ENCODE data around the gene PIK3C2G. TPM values are rescaled to one million over a fixed set of nuclear protein-coding genes. Genes with fewer than 3 reads are reported as not detected.
"Not testable (repeated sequence)": the region's sequence is repeated elsewhere in the genome, so short reads cannot be mapped to it uniquely, and the experiment has no call there.

Gene PIK3C2G
- polyA plus RNA-seq, 4 donors = 0.52 to 6.8 (median 2.7) TPM

DNA sequence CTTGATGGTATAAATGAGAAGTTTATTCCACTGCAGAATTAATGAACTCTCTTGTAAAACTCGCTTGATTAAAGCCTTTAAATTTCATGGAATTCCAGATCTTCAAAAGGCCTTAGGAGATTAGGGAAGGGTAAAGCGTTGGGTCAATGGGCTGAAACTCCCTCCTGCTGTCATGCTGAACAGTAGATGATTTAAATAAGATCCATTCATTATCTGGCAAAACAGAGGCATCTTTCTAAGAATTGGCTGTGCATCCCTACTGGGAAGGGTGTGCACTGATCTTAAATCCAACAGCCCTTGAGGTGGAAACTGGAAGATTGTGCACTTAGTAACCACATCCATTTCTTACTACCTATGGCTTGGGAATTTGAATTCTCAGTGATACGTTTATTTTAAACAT lies 420.5 kb downstream of the PIK3C2G start:
- Histone ChIP-seq H3K9me3 (ENCODE audit: control insufficient read depth in 2 of 2, insufficient read depth in 1 of 2, low read depth in 1 of 2, low read length in 1 of 2) (no peaks in the 10 kb centered on the region), H3K36me3 (ENCODE audit: control insufficient read depth in 3 of 3, insufficient read depth in 2 of 3, low read depth in 1 of 3, low read length in 3 of 3) (no peaks in the 10 kb centered on the region), H3K27me3 (ENCODE audit: control insufficient read depth in 3 of 3, insufficient read depth in 3 of 3, low read length in 3 of 3) (no peaks in the 10 kb centered on the region), H3K27ac (ENCODE audit: low read depth in 1 of 3, low read length in 2 of 3) (no peak overlapping the region), H3K4me1 (ENCODE audit: control insufficient read depth in 3 of 3, insufficient read depth in 2 of 3, low read depth in 1 of 3, low read length in 2 of 3) (no peaks in the 10 kb centered on the region), H3K4me3 (ENCODE audit: low read depth in 1 of 3, low read length in 3 of 3) (no peak overlapping the region)
- no peak for FAIRE-seq
- 72 to 77% (median 75%) methylated on average over 3 of the region's 3 CpGs for WGBS, 3 donors
- no peak for DNase-seq

DNA sequence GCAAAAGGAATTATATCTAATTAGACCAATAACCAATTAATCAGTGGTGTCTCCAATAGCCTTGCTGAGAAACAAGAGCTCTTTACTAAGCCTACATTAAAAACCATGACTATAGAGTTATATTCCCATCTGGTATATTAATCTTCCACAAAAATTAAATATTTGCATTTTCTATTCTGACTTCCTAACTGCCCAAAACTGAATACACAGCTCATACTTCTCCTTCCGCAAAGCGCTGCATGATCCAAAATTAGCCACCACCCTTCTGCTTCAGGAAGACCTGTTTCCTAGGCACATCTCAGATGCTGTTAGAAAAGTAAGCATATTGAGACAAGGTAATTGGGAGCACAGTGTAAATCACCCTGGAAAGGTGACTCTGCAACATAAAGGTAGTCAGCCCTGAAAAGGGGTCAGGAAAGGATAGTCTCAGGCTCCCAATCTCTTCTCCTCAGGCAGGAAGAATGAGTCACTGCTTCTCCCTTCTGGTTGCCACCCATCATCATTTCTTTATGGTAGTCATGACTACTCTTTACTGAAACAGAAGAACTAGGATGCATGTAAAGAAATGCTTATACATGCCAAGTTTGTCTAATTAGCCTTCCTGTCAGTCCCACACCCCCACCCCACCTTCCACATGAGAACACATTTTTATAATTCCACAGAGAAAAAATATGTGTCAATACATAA lies 422.2 kb downstream of the PIK3C2G start:
- H3K4me1 ChIP-seq (ENCODE audit: control insufficient read depth in 3 of 3, insufficient read depth in 2 of 3, low read depth in 1 of 3, low read length in 2 of 3) = no peaks in the 10 kb centered on the region
- FAIRE-seq = no peak
- H3K27ac ChIP-seq (ENCODE audit: low read depth in 1 of 3, low read length in 2 of 3) = no peak overlapping the region
- H3K4me3 ChIP-seq (ENCODE audit: low read depth in 1 of 3, low read length in 3 of 3) = no peak overlapping the region
- no peaks in the 10 kb centered on the region for H3K9me3 ChIP-seq (ENCODE audit: control insufficient read depth in 2 of 2, insufficient read depth in 1 of 2, low read depth in 1 of 2, low read length in 1 of 2)
- H3K36me3 ChIP-seq (ENCODE audit: control insufficient read depth in 3 of 3, insufficient read depth in 2 of 3, low read depth in 1 of 3, low read length in 3 of 3) = no peaks in the 10 kb centered on the region
- H3K27me3 ChIP-seq (ENCODE audit: control insufficient read depth in 3 of 3, insufficient read depth in 3 of 3, low read length in 3 of 3) = no peaks in the 10 kb centered on the region
- no peak for DNase-seq
- 83 to 97% (median 91%) methylated on average over 2 of the region's 2 CpGs for WGBS, 3 donors

DNA sequence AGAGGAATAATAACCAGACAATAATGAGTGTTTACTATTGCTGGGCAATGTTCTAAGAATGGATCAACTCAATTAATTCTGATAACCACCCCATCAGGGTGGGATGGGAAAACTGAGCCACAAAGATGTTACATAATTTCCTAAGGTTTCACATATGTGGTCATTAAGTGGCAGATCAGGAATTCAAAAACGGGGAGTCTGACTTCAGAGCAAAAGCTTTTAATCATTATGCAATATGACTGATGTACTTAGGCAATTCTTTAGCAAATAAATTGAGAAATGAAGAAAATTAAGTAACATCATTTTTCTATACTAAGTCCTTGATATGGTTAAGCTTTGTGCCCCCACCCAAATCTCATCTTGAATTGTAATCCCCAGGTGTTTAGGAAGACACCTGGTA lies 423.1 kb downstream of the PIK3C2G start:
- DNase-seq (no peak), FAIRE-seq (no peak)
- no peak overlapping the region for H3K4me3 ChIP-seq (ENCODE audit: low read depth in 1 of 3, low read length in 3 of 3)
- 48 to 63% (median 57%) methylated on average over 1 of the region's 1 CpG for WGBS, 3 donors
- H3K36me3 ChIP-seq (ENCODE audit: control insufficient read depth in 3 of 3, insufficient read depth in 2 of 3, low read depth in 1 of 3, low read length in 3 of 3) = no peaks in the 10 kb centered on the region
- no peaks in the 10 kb centered on the region for H3K9me3 ChIP-seq (ENCODE audit: control insufficient read depth in 2 of 2, insufficient read depth in 1 of 2, low read depth in 1 of 2, low read length in 1 of 2)
- no peaks in the 10 kb centered on the region for H3K4me1 ChIP-seq (ENCODE audit: control insufficient read depth in 3 of 3, insufficient read depth in 2 of 3, low read depth in 1 of 3, low read length in 2 of 3)
- no peak overlapping the region for H3K27ac ChIP-seq (ENCODE audit: low read depth in 1 of 3, low read length in 2 of 3)
- H3K27me3 ChIP-seq (ENCODE audit: control insufficient read depth in 3 of 3, insufficient read depth in 3 of 3, low read length in 3 of 3) = no peaks in the 10 kb centered on the region

DNA sequence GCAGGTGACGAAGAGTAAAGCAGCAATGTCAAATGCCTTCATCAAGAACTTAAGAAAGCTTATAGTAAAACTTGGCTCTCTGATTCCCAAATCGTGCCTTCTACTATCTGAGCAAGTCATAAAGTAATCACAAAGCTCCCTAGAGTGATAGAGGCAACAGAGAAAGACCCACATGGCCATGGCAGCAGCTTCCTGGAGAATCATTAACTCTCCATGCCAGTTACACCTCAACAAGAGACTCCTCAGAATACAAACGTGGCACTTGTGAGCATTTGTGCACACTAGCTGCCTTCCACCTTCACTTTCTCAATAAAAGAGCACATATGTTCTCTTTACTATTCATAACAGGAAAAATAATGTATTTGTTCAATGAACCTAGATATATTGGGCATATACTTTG lies 428.5 kb downstream of the PIK3C2G start:
- Histone ChIP-seq H3K4me1 (ENCODE audit: control insufficient read depth in 3 of 3, insufficient read depth in 2 of 3, low read depth in 1 of 3, low read length in 2 of 3) (peaks cover 0 to 5% (median 0%) of the 10 kb centered on the region in 3 donors), H3K36me3 (ENCODE audit: control insufficient read depth in 3 of 3, insufficient read depth in 2 of 3, low read depth in 1 of 3, low read length in 3 of 3) (no peaks in the 10 kb centered on the region), H3K27me3 (ENCODE audit: control insufficient read depth in 3 of 3, insufficient read depth in 3 of 3, low read length in 3 of 3) (no peaks in the 10 kb centered on the region), H3K9me3 (ENCODE audit: control insufficient read depth in 2 of 2, insufficient read depth in 1 of 2, low read depth in 1 of 2, low read length in 1 of 2) (no peaks in the 10 kb centered on the region), H3K4me3 (ENCODE audit: low read depth in 1 of 3, low read length in 3 of 3) (no peak overlapping the region), H3K27ac (ENCODE audit: low read depth in 1 of 3, low read length in 2 of 3) (peak overlapping the region in 1 of 3 donors; percentile 50)
- FAIRE-seq (no peak), DNase-seq (peak in 1 of 2 donors; percentile 66)
- 29 to 57% (median 37%) methylated on average over 3 of the region's 3 CpGs for WGBS, 3 donors

DNA sequence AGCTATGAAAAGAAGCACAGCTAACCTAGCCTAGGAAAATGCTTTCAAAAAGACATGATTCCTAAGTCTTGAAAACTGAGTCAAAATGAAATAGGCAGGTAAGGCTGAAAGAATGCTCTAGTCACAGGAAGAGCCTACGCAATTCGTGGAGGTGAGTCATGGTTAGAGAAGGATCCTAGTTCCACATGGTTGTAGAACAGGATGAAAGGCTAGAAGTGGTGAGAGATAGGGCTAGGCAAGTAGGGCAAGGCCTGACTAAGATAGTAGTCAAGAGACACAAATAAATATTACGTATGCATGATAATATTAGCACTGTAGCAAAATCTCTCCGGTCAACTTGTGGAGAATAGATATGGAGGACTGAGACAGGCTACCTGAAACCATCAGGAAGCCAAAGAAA lies 429.3 kb downstream of the PIK3C2G start:
- Histone ChIP-seq H3K4me1 (ENCODE audit: control insufficient read depth in 3 of 3, insufficient read depth in 2 of 3, low read depth in 1 of 3, low read length in 2 of 3) (peaks cover 0 to 5% (median 0%) of the 10 kb centered on the region in 3 donors), H3K9me3 (ENCODE audit: control insufficient read depth in 2 of 2, insufficient read depth in 1 of 2, low read depth in 1 of 2, low read length in 1 of 2) (no peaks in the 10 kb centered on the region), H3K36me3 (ENCODE audit: control insufficient read depth in 3 of 3, insufficient read depth in 2 of 3, low read depth in 1 of 3, low read length in 3 of 3) (no peaks in the 10 kb centered on the region), H3K27ac (ENCODE audit: low read depth in 1 of 3, low read length in 2 of 3) (peak overlapping the region in 1 of 3 donors; percentile 50), H3K4me3 (ENCODE audit: low read depth in 1 of 3, low read length in 3 of 3) (no peak overlapping the region), H3K27me3 (ENCODE audit: control insufficient read depth in 3 of 3, insufficient read depth in 3 of 3, low read length in 3 of 3) (no peaks in the 10 kb centered on the region)
- DNase-seq = peak in 1 of 2 donors; percentile 40
- no peak for FAIRE-seq
- WGBS, 3 donors = 86 to 93% (median 91%) methylated on average over 4 of the region's 4 CpGs

DNA sequence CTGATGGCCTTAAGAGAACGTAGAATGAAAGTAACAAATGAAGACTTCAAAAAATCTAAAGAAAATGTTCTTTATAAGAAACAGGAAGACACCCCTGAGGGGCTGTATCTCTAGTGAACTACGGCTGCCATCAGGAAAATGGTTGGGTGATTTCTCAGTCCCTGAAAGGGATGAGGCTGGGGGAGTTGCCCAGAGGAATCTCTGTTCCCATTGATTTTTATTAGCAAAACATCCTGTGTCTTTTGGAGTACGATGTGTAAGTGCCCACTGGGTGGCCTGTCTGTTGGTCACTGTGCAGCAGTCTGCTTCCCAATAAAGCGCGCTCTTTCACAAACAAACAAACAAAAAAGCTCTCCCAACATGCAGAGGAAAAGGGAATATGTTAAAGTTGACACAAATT lies 432.7 kb downstream of the PIK3C2G start:
- FAIRE-seq; H3K27ac ChIP-seq (ENCODE audit: low read depth in 1 of 3, low read length in 2 of 3); H3K9me3 ChIP-seq (ENCODE audit: control insufficient read depth in 2 of 2, insufficient read depth in 1 of 2, low read depth in 1 of 2, low read length in 1 of 2); H3K27me3 ChIP-seq (ENCODE audit: control insufficient read depth in 3 of 3, insufficient read depth in 3 of 3, low read length in 3 of 3); H3K4me1 ChIP-seq (ENCODE audit: control insufficient read depth in 3 of 3, insufficient read depth in 2 of 3, low read depth in 1 of 3, low read length in 2 of 3); H3K36me3 ChIP-seq (ENCODE audit: control insufficient read depth in 3 of 3, insufficient read depth in 2 of 3, low read depth in 1 of 3, low read length in 3 of 3); DNase-seq; H3K4me3 ChIP-seq (ENCODE audit: low read depth in 1 of 3, low read length in 3 of 3): not testable (repeated sequence)
- 80 to 83% (median 81%) methylated on average over 5 of the region's 5 CpGs for WGBS, 3 donors

DNA sequence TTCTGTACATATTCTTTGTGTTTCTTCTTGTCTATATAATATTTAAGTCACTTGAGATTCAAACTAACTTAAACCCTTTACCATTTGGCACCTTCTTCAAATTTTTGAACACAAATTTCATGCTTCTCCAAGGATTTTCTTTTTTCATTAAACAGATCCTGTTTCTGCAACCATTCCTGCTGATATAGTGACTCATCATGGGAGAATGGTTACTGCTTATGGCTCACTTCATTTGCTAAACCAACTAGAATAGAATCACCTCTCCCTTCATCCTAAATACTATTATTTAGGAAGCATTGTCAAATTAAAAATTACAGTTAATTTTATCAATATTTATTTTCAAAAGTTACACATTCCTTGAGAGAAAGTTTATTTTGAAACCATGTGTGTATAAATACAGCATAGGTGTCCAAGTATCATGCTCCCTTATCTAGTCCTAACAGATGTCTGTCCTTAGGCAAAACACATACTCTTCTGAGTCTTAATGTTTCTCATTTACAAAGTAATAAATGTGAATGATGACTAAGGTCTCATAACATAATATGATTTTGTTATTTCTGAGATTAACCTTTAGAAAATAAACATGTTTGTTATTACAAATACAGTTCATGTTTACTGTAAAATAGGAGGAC lies 435.8 kb downstream of the PIK3C2G start:
- peak; percentile 10 for FAIRE-seq
- H3K27ac ChIP-seq (ENCODE audit: low read depth in 1 of 3, low read length in 2 of 3) = no peak overlapping the region
- no peaks in the 10 kb centered on the region for H3K27me3 ChIP-seq (ENCODE audit: control insufficient read depth in 3 of 3, insufficient read depth in 3 of 3, low read length in 3 of 3)
- no peaks in the 10 kb centered on the region for H3K9me3 ChIP-seq (ENCODE audit: control insufficient read depth in 2 of 2, insufficient read depth in 1 of 2, low read depth in 1 of 2, low read length in 1 of 2)
- no peaks in the 10 kb centered on the region for H3K36me3 ChIP-seq (ENCODE audit: control insufficient read depth in 3 of 3, insufficient read depth in 2 of 3, low read depth in 1 of 3, low read length in 3 of 3)
- DNase-seq = no peak
- H3K4me3 ChIP-seq (ENCODE audit: low read depth in 1 of 3, low read length in 3 of 3) = no peak overlapping the region
- peaks cover 0 to 8% (median 0%) of the 10 kb centered on the region in 3 donors for H3K4me1 ChIP-seq (ENCODE audit: control insufficient read depth in 3 of 3, insufficient read depth in 2 of 3, low read depth in 1 of 3, low read length in 2 of 3)
